ENCODE measurements around the gene GATAD2A. TPM values are rescaled to one million over a fixed set of nuclear protein-coding genes. Genes with fewer than 3 reads are reported as not detected.

GATAD2A gene
- total RNA-seq, 1 donor from 2014 or later, result 82.6 TPM

DNA sequence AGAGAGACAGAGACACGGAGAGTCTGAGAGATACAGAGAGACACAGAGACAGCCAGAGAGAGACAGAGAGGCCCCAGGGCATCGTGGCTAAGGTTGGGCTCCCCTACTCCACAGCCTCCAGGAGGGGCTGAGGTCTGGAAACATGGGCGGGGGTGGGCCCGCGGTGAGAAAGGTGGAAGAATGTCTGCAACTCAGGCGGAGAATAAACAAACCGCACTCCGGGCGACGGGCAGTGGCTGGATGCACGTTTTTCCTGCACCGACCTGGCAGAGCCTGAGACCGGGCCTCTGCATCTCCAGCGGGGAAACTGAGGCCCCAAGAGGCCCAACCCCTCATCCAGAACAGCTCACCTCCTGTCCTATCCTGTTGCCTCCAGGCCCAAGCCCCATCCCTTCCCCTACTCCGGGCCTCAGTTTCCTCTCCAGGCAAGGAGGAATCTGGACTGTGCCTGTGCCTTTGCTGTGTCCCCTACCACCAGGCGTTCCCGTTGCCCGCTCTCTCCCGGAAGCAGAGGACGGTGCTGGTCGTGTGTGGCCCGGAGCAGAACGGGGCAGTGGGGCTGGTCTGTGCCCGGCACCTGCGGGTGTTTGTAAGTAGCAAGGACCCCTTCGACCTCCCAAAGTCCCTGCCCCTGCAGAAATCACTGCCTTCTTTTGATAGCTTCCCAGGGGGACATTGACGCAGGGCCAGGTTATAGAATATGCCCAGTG is 129.2 kb downstream of the GATAD2A start:
- no peak for TF ChIP-seq CTCF (IDR thresholded peaks at IDR 0.05)
- no peak overlapping the region for H3K4me3 Mint-ChIP-seq (ENCODE audit: unreplicated experiment)
- H3K36me3 Mint-ChIP-seq (ENCODE audit: low read depth), result no peaks in the 10 kb centered on the region
- DNase-seq (ENCODE audit: low spot score), result no peak
- peaks cover 39% of the 10 kb centered on the region for H3K4me1 Mint-ChIP-seq (ENCODE audit: low read depth)
- H3K27me3 Mint-ChIP-seq (ENCODE audit: low read depth), result peaks cover 3% of the 10 kb centered on the region
- H3K27ac Mint-ChIP-seq (ENCODE audit: unreplicated experiment), result no peak overlapping the region
- H3K9me3 Mint-ChIP-seq (ENCODE audit: low read depth), result no peaks in the 10 kb centered on the region

GRCh38 chr19:19535311-19536191 is 130.1 kb downstream of the GATAD2A start:
- Mint-ChIP-seq H3K4me1 (ENCODE audit: low read depth) (peaks cover 30% of the 10 kb centered on the region), H3K9me3 (ENCODE audit: low read depth) (no peaks in the 10 kb centered on the region), H3K27ac (ENCODE audit: unreplicated experiment) (peak overlapping the region; percentile 41), H3K4me3 (ENCODE audit: unreplicated experiment) (no peak overlapping the region), H3K36me3 (ENCODE audit: low read depth) (no peaks in the 10 kb centered on the region), H3K27me3 (ENCODE audit: low read depth) (peaks cover 3% of the 10 kb centered on the region)
- TF ChIP-seq CTCF (IDR thresholded peaks at IDR 0.05), result no peak
- DNase-seq (ENCODE audit: low spot score), result no peak

DNA sequence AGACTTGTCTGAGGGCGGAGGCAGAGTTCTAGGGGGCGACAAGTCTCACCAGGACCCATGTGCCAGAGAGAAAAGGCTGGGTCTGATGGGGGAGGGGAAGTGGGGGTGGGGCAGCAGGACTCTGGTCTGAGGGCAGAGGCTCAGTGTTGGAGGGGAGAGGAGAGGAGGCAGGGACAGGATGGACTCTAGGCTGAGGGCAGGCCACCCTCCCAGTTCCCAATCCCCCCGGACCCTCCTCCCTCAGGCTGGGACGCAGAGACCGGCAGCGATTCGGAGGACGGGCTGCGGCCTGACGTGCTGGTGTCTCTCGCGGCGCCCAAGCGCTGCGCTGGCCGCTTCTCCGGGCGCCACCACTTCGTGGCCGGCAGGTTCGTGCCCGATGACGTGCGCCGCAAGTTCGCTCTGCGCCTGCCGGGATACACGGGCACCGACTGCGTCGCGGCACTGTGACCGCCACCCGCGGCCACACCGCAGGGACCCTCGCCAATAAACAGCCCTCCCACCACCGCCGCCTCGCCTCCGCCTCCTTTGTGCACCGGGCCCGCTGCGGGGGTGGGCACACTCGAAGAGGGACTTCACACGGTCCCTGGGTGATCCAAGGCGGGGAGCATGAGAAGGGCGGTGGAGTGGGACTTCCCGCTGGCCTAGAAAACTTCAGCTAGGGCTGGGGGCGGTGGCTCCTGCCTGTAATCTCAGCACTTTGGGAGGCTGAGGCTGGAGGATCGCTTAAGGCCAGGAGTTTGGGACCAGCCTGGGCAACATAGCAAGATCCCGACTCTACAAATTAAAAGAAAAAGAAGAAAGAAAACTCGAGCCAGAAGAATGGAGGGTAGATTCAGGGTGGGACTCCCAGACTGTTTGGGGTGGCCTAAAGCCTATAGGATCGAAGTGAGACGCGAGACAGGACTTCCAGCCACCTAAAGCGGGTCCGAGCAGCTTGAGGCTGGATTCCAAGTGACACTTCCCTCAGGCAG is 131.9 kb downstream of the GATAD2A start:
- no peak for TF ChIP-seq CTCF (IDR thresholded peaks at IDR 0.05)
- no peaks in the 10 kb centered on the region for H3K36me3 Mint-ChIP-seq (ENCODE audit: low read depth)
- H3K4me1 Mint-ChIP-seq (ENCODE audit: low read depth), result peaks cover 20% of the 10 kb centered on the region
- DNase-seq (ENCODE audit: low spot score), result no peak
- H3K27ac Mint-ChIP-seq (ENCODE audit: unreplicated experiment), result no peak overlapping the region
- H3K9me3 Mint-ChIP-seq (ENCODE audit: low read depth), result no peaks in the 10 kb centered on the region
- H3K27me3 Mint-ChIP-seq (ENCODE audit: low read depth), result peaks cover 3% of the 10 kb centered on the region
- H3K4me3 Mint-ChIP-seq (ENCODE audit: unreplicated experiment), result peak overlapping the region; percentile 41

DNA sequence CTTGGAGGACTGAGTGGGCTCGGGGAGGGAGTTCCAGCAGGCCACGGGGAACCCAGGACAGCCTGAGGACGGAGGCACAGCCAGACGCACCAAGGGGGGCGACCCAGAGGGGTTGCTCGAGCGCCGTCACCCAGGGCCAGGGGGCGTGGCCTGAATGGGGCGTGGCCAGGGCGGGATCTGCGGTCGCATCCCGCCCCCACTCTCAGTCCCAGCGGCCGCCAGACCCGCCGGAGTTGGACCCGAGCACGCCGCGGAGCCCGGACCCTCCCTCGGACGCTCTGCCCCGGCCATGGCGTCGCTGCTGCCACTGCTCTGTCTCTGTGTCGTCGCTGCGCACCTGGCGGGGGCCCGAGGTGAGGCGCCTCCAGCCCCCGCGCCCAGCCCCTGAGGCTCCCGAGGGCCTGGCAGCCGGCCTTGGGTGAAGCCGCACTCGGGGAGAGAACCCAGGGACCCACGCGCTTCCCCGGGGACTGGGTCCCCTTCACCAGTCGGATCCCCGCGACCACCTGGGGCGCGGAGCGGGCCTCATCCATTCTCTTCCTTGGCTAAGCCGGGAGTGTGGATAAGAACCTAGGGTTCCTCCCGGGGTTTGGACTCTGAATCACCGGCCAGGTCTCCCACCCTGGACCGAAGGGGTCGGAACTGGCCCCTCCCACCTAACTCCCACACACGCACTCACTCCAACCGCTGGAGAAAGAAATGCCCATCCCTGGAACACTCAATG is 132.7 kb downstream of the GATAD2A start, which contains the start of gene CILP2:
Gene CILP2 (plus strand): TSS at position 205 of the 724 bp plus-strand sequence. CDS start 85 bp downstream, at position 290.
- DNase-seq (ENCODE audit: low spot score), result no peak
- no peak for TF ChIP-seq CTCF (IDR thresholded peaks at IDR 0.05)
- H3K27ac Mint-ChIP-seq (ENCODE audit: unreplicated experiment), result no peak within 1 kb of the TSS
- peak within 1 kb of the TSS; percentile 48 for H3K4me3 Mint-ChIP-seq (ENCODE audit: unreplicated experiment)
- H3K4me1 Mint-ChIP-seq (ENCODE audit: low read depth), result peaks cover 20% of the 10 kb centered on the region
- H3K27me3 Mint-ChIP-seq (ENCODE audit: low read depth), result peaks cover 3% of the 10 kb centered on the region
- H3K9me3 Mint-ChIP-seq (ENCODE audit: low read depth), result no peaks in the 10 kb centered on the region
- no peaks in the 10 kb centered on the region for H3K36me3 Mint-ChIP-seq (ENCODE audit: low read depth)
